HG02981 (cell line): ENCODE results near the gene VTI1A.

Source experiments
- ATAC-seq: cut with Tn5 transposase; IDR thresholded peaks from one replicate; pipeline ENCODE4 v1.9.1; 2021; ENCODE audit warnings: mild to moderate bottlenecking, moderate library complexity; ENCODE audit not compliant: unreplicated experiment

VTI1A gene

GRCh38 chr10:112631501-112632400 lies 184.7 kb downstream of the VTI1A start:
- no peak for ATAC-seq

- ATAC-seq = no peak
Measured at GRCh38 chr10:112634096-112634830, 187.2 kb downstream of the VTI1A start.

- no peak for ATAC-seq
Measured at GRCh38 chr10:112637901-112638300, 190.9 kb downstream of the VTI1A start.

- no peak for ATAC-seq
Measured at GRCh38 chr10:112639298-112639697, 192.3 kb downstream of the VTI1A start.

GRCh38 chr10:112640638-112641037 lies 193.6 kb downstream of the VTI1A start:
- ATAC-seq = no peak

GRCh38 chr10:112643600-112644264 lies 196.7 kb downstream of the VTI1A start:
- no peak for ATAC-seq

GRCh38 chr10:112644265-112644645 lies 197.2 kb downstream of the VTI1A start:
- ATAC-seq = no peak

GRCh38 chr10:112649006-112649821 lies 202.2 kb downstream of the VTI1A start:
- no peak for ATAC-seq

- no peak for ATAC-seq
Measured at GRCh38 chr10:112649822-112650152, 202.8 kb downstream of the VTI1A start.

GRCh38 chr10:112650588-112651030 lies 203.6 kb downstream of the VTI1A start:
- ATAC-seq = no peak

- no peak for ATAC-seq
Measured at GRCh38 chr10:112653215-112653614, 206.2 kb downstream of the VTI1A start.

GRCh38 chr10:112653851-112654250 lies 206.8 kb downstream of the VTI1A start:
- no peak for ATAC-seq

- no peak for ATAC-seq
Measured at GRCh38 chr10:112654794-112655193, 207.8 kb downstream of the VTI1A start.

- ATAC-seq = no peak
Measured at GRCh38 chr10:112655722-112656121, 208.7 kb downstream of the VTI1A start.

- no peak for ATAC-seq
Measured at GRCh38 chr10:112658465-112658864, 211.4 kb downstream of the VTI1A start.

- no peak for ATAC-seq
Measured at GRCh38 chr10:112658900-112659638, 212.1 kb downstream of the VTI1A start.

- no peak for ATAC-seq
Measured at GRCh38 chr10:112663234-112664125, 216.5 kb downstream of the VTI1A start.

GRCh38 chr10:112666094-112666493 lies 219.1 kb downstream of the VTI1A start:
- no peak for ATAC-seq

GRCh38 chr10:112669989-112670388 lies 223.0 kb downstream of the VTI1A start:
- no peak for ATAC-seq
